ENCODE measurements around the gene PADI4. TPM values are rescaled to one million over a fixed set of nuclear protein-coding genes. Genes with fewer than 3 reads are reported as not detected.

Gene PADI4
- total RNA-seq, 1 experiment from 2014 or later = 7.7 TPM

- BruUV-seq (replicated peaks) = no TSS peak
- Histone ChIP-seq H3K4me3 (no peak overlapping the region), H3K36me3 (ENCODE audit: low read depth) (no peaks in the 10 kb centered on the region), H3K9me2 (ENCODE audit: insufficient read depth) (no peaks in the 10 kb centered on the region), H4K20me1 (ENCODE audit: insufficient read depth) (no peaks in the 10 kb centered on the region), H3K27me3 (ENCODE audit: insufficient read depth, low read depth) (no peaks in the 10 kb centered on the region), H3K79me2 (ENCODE audit: low read depth) (no peaks in the 10 kb centered on the region), H2AFZ (no peak overlapping the region), H3K4me2 (no peak overlapping the region), H3K4me1 (replicated peaks; ENCODE audit: insufficient read depth) (peaks cover 14% of the 10 kb centered on the region), H3K9me3 (ENCODE audit: insufficient read depth, low read depth) (no peaks in the 10 kb centered on the region), H3K27ac (no peak overlapping the region), H3F3A (ENCODE audit: insufficient read depth, low read depth) (peaks cover 11% of the 10 kb centered on the region; the same call in 1 of the 2 replicates)
- no peak for DNase-seq
- ChIA-PET CTCF (no interaction called here), POLR2A (ENCODE audit: unreplicated experiment) (no interaction called here)
- TF ChIP-seq EZH2 (IDR thresholded peaks at IDR 0.05; ENCODE audit: low read depth) (no peak), CTCF (conservative IDR thresholded peaks at IDR 0.05) (no peak)
- intact Hi-C loops (cut with micrococcal nuclease; ENCODE audit: unreplicated experiment) = no loop called here
Measured at GRCh38 chr1:17352419-17352909, 44.5 kb downstream of the PADI4 start.

GRCh38 chr1:17355898-17356297 is 47.9 kb downstream of the PADI4 start:
- H2AFZ ChIP-seq = no peak overlapping the region
- ChIA-PET CTCF (interaction anchor here (0.6 kb wide), 1 partner anchor 45 kb away, joined by 4 read pairs; no protein-coding TSS in a partner anchor), POLR2A (ENCODE audit: unreplicated experiment) (no interaction called here)
- no TSS peak for BruUV-seq (replicated peaks)
- no peaks in the 10 kb centered on the region for H4K20me1 ChIP-seq (ENCODE audit: insufficient read depth)
- no peak overlapping the region for H3K4me3 ChIP-seq
- intact Hi-C loops (cut with micrococcal nuclease; ENCODE audit: unreplicated experiment) = no loop called here
- no peaks in the 10 kb centered on the region for H3K36me3 ChIP-seq (ENCODE audit: low read depth)
- H3K9me3 ChIP-seq (ENCODE audit: insufficient read depth, low read depth) = no peaks in the 10 kb centered on the region
- no peak for TF ChIP-seq EZH2 (IDR thresholded peaks at IDR 0.05; ENCODE audit: low read depth)
- H3K79me2 ChIP-seq (ENCODE audit: low read depth) = no peaks in the 10 kb centered on the region
- no peaks in the 10 kb centered on the region for H3K9me2 ChIP-seq (ENCODE audit: insufficient read depth)
- H3K27me3 ChIP-seq (ENCODE audit: insufficient read depth, low read depth) = no peaks in the 10 kb centered on the region
- H3K4me2 ChIP-seq = no peak overlapping the region
- H3K27ac ChIP-seq = no peak overlapping the region
- no peaks in the 10 kb centered on the region for H3F3A ChIP-seq (ENCODE audit: insufficient read depth, low read depth)
- no peak for DNase-seq
- no peaks in the 10 kb centered on the region for H3K4me1 ChIP-seq (replicated peaks; ENCODE audit: insufficient read depth)

GRCh38 chr1:17356387-17357026 is 48.5 kb downstream of the PADI4 start:
- H3K4me3 ChIP-seq = no peak overlapping the region
- H2AFZ ChIP-seq = no peak overlapping the region
- no peak for DNase-seq
- BruUV-seq (replicated peaks) = no TSS peak
- H4K20me1 ChIP-seq (ENCODE audit: insufficient read depth) = no peaks in the 10 kb centered on the region
- H3K27me3 ChIP-seq (ENCODE audit: insufficient read depth, low read depth) = no peaks in the 10 kb centered on the region
- CTCF ChIA-PET = no interaction called here
- no peaks in the 10 kb centered on the region for H3K9me3 ChIP-seq (ENCODE audit: insufficient read depth, low read depth)
- H3K9me2 ChIP-seq (ENCODE audit: insufficient read depth) = no peaks in the 10 kb centered on the region
- POLR2A ChIA-PET (ENCODE audit: unreplicated experiment) = no interaction called here
- H3K36me3 ChIP-seq (ENCODE audit: low read depth) = no peaks in the 10 kb centered on the region
- no peak overlapping the region for H3K27ac ChIP-seq
- H3K4me2 ChIP-seq = no peak overlapping the region
- H3K4me1 ChIP-seq (replicated peaks; ENCODE audit: insufficient read depth) = no peaks in the 10 kb centered on the region
- H3K79me2 ChIP-seq (ENCODE audit: low read depth) = no peaks in the 10 kb centered on the region
- no peaks in the 10 kb centered on the region for H3F3A ChIP-seq (ENCODE audit: insufficient read depth, low read depth)
- intact Hi-C loops (cut with micrococcal nuclease; ENCODE audit: unreplicated experiment) = no loop called here
- TF ChIP-seq EZH2 (IDR thresholded peaks at IDR 0.05; ENCODE audit: low read depth) (no peak), CTCF (conservative IDR thresholded peaks at IDR 0.05) (no peak)

GRCh38 chr1:17358557-17358956 is 50.6 kb downstream of the PADI4 start:
- BruUV-seq (replicated peaks) = no TSS peak
- intact Hi-C loops (cut with micrococcal nuclease; ENCODE audit: unreplicated experiment) = no loop called here
- ChIA-PET POLR2A (ENCODE audit: unreplicated experiment) (no interaction called here), CTCF (no interaction called here)
- no peak for DNase-seq
- Histone ChIP-seq H4K20me1 (ENCODE audit: insufficient read depth) (no peaks in the 10 kb centered on the region), H3K4me1 (replicated peaks; ENCODE audit: insufficient read depth) (no peaks in the 10 kb centered on the region), H3K36me3 (ENCODE audit: low read depth) (no peaks in the 10 kb centered on the region), H2AFZ (no peak overlapping the region), H3K9me2 (ENCODE audit: insufficient read depth) (no peaks in the 10 kb centered on the region), H3K9me3 (ENCODE audit: insufficient read depth, low read depth) (no peaks in the 10 kb centered on the region), H3K27ac (no peak overlapping the region), H3K4me2 (no peak overlapping the region), H3K4me3 (no peak overlapping the region), H3K79me2 (ENCODE audit: low read depth) (no peaks in the 10 kb centered on the region), H3F3A (ENCODE audit: insufficient read depth, low read depth) (no peaks in the 10 kb centered on the region), H3K27me3 (ENCODE audit: insufficient read depth, low read depth) (no peaks in the 10 kb centered on the region)
- TF ChIP-seq CTCF (conservative IDR thresholded peaks at IDR 0.05) (no peak), EZH2 (IDR thresholded peaks at IDR 0.05; ENCODE audit: low read depth) (no peak)
